ENCODE results near the gene FOXK1.

The FOXK1 gene

DNA sequence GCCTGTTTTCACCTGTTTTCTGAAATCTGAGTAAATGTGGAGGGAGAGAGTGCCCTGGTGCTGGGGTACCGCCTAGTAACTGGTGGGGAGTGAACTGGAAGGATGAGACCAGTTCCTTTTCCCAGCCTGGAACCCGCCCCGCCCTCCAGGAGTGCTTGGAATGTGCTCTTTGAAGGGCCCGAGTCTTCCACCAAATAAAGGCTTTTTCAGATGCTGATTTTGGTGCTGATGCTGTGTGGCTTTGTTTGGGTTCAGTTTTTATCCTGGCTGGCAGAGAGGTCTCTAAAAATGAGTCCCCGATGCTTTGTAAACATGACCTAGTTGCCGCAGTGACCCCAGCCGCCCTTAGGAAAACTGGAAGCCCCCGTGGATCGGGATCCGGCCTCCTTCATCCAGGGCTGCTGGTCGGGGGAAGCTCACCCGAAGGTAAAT lies 25.9 kb downstream of the FOXK1 start:
- H3K27me3 ChIP-seq (ENCODE audit: control insufficient read depth, insufficient read depth, low read length): no peaks in the 10 kb centered on the region
- TF ChIP-seq, protein P1, sequence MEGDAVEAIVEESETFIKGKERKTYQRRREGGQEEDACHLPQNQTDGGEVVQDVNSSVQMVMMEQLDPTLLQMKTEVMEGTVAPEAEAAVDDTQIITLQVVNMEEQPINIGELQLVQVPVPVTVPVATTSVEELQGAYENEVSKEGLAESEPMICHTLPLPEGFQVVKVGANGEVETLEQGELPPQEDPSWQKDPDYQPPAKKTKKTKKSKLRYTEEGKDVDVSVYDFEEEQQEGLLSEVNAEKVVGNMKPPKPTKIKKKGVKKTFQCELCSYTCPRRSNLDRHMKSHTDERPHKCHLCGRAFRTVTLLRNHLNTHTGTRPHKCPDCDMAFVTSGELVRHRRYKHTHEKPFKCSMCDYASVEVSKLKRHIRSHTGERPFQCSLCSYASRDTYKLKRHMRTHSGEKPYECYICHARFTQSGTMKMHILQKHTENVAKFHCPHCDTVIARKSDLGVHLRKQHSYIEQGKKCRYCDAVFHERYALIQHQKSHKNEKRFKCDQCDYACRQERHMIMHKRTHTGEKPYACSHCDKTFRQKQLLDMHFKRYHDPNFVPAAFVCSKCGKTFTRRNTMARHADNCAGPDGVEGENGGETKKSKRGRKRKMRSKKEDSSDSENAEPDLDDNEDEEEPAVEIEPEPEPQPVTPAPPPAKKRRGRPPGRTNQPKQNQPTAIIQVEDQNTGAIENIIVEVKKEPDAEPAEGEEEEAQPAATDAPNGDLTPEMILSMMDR (IDR thresholded peaks at IDR 0.05): no peak
- no peak overlapping the region for H3K4me3 ChIP-seq (ENCODE audit: low read depth, low read length)
- H3K9ac ChIP-seq: no peak overlapping the region
- H3K4me1 ChIP-seq: no peaks in the 10 kb centered on the region
- no peaks in the 10 kb centered on the region for H3K36me3 ChIP-seq (ENCODE audit: control insufficient read depth, insufficient read depth, low read length)
- no peak overlapping the region for H3K27ac ChIP-seq
- H2AFZ ChIP-seq: no peak overlapping the region
- no peaks in the 10 kb centered on the region for H3K9me3 ChIP-seq (ENCODE audit: control insufficient read depth, low read length)
- no peak overlapping the region for H3K4me2 ChIP-seq (ENCODE audit: low read length)
- H3K79me2 ChIP-seq: peaks cover 86% of the 10 kb centered on the region

DNA sequence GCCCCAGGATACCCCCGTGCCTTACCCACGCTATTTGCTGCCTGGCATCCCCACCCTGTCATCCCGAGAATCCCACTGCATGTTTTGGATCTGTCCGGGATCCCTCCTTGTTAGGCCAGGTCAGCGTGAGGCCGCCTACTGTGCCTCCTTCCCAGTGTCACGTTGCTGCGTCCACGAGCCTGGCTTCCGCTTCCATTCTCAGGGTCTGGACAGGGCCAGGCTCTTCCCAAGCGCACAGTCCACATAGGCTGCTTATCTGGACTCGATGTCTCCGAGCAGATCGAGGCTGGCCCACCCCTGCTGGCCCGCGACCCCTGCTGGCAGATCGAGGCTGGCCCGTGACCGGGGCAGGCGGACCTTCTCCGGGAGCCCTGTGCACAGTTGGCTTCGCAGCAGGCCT lies 27.1 kb downstream of the FOXK1 start:
- Histone ChIP-seq H3K79me2 (peaks cover 81% of the 10 kb centered on the region), H3K9me3 (ENCODE audit: control insufficient read depth, low read length) (no peaks in the 10 kb centered on the region), H3K9ac (no peak overlapping the region), H2AFZ (no peak overlapping the region), H3K4me3 (ENCODE audit: low read depth, low read length) (no peak overlapping the region), H3K36me3 (ENCODE audit: control insufficient read depth, insufficient read depth, low read length) (no peaks in the 10 kb centered on the region), H3K27ac (no peak overlapping the region), H3K4me2 (ENCODE audit: low read length) (no peak overlapping the region), H3K4me1 (no peaks in the 10 kb centered on the region), H3K27me3 (ENCODE audit: control insufficient read depth, insufficient read depth, low read length) (no peaks in the 10 kb centered on the region)
- TF ChIP-seq, protein P1 (IDR thresholded peaks at IDR 0.05): no peak

DNA sequence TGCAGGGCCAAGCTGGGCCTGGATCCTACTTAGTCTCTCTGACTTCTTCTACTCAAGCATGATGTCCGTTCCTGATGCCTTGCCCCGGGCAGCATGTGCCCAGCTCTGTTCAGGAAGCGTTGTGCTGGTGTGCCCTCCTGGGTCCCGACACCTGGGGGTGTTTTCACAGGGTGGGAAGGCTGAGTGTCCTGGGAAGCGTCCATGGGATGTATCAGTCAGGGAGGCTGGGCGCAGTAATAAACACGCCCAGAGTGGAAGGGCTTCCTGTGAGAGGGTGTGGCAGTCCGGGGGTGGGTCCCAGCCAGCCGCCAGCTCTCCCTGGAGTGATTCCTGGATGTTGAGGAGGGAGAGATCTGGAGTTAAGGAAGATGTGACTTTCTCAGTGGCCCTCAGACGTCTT lies 29.0 kb downstream of the FOXK1 start:
- Histone ChIP-seq H3K4me3 (ENCODE audit: low read depth, low read length) (no peak overlapping the region), H3K9ac (no peak overlapping the region), H3K4me1 (no peaks in the 10 kb centered on the region), H3K79me2 (peaks cover 86% of the 10 kb centered on the region), H3K36me3 (ENCODE audit: control insufficient read depth, insufficient read depth, low read length) (no peaks in the 10 kb centered on the region), H3K9me3 (ENCODE audit: control insufficient read depth, low read length) (no peaks in the 10 kb centered on the region), H3K4me2 (ENCODE audit: low read length) (no peak overlapping the region), H3K27me3 (ENCODE audit: control insufficient read depth, insufficient read depth, low read length) (no peaks in the 10 kb centered on the region), H2AFZ (no peak overlapping the region), H3K27ac (no peak overlapping the region)
- TF ChIP-seq, protein P1 (IDR thresholded peaks at IDR 0.05): no peak

DNA sequence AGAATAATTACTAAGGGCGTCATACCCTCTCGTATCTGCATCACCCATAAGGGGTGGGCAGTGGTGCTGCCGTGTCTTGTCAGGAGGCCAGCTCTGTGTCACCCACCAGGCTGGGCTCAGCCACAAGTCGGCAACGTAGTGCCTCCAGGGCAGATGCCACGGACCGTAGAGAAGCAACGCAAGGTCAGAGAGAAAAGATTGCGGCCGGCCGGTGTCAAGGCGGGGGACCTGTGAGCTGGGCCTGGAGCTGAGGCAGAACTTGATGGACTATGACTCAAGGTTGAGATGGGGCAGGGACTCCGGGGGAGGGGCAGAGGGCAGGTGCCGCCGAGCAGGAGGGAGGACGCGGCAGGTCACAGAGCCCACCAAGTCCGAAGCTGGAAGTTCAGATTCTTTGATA lies 29.5 kb downstream of the FOXK1 start:
- Histone ChIP-seq H3K4me3 (ENCODE audit: low read depth, low read length) (no peak overlapping the region), H3K4me1 (no peaks in the 10 kb centered on the region), H3K9me3 (ENCODE audit: control insufficient read depth, low read length) (no peaks in the 10 kb centered on the region), H3K79me2 (peaks cover 84% of the 10 kb centered on the region), H3K27ac (no peak overlapping the region), H3K36me3 (ENCODE audit: control insufficient read depth, insufficient read depth, low read length) (no peaks in the 10 kb centered on the region), H2AFZ (no peak overlapping the region), H3K9ac (no peak overlapping the region), H3K27me3 (ENCODE audit: control insufficient read depth, insufficient read depth, low read length) (no peaks in the 10 kb centered on the region), H3K4me2 (ENCODE audit: low read length) (no peak overlapping the region)
- TF ChIP-seq, protein P1 (IDR thresholded peaks at IDR 0.05): no peak

All from parathyroid adenoma (tissue), 2 donors.